HG03097 (cell line): ENCODE results near the gene AKAP13.

Source experiments
- ATAC-seq: cut with Tn5 transposase; IDR thresholded peaks from one replicate; pipeline ENCODE4 v1.9.1; 2021; ENCODE audit not compliant: unreplicated experiment, low FRiP score

AKAP13 gene

DNA sequence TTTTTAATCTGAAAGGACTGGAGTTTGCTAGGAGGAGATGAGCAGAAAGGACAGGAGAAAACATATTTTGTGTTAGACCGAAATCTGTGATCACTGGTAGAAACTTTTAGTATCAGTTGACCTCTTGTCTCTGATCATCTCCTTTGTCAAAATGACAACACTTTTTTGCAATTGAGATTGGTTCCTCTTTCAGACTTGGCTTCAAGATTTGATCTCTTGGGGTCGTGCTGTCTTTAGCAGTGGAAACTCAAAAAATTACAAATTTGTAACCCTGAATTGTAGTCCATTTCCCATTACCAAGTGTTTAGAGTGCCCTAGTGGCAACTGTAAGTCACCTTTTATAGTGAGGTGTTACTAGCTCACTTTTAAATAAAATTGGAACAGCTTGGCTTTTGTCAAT is 306.9 kb downstream of the AKAP13 start:
- no peak for ATAC-seq

DNA sequence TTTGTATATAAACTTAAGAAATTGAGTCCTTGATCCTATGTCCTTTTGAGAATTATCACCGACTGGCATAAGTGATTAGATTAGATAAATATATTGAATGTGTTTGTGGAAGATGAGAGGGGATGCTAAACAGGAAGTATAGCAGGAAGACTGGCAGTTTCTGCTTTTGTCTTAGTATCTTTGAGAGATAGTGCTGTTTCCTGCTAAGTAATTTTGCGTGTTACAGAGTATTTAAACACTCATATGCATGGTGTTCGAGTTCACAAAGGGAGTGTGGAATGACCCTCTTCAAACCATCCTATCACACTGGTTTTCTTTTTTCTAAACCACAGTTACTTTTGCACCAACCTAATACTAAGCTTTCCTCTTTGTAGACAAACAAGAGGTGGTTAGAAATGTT is 308.3 kb downstream of the AKAP13 start:
- no peak for ATAC-seq

DNA sequence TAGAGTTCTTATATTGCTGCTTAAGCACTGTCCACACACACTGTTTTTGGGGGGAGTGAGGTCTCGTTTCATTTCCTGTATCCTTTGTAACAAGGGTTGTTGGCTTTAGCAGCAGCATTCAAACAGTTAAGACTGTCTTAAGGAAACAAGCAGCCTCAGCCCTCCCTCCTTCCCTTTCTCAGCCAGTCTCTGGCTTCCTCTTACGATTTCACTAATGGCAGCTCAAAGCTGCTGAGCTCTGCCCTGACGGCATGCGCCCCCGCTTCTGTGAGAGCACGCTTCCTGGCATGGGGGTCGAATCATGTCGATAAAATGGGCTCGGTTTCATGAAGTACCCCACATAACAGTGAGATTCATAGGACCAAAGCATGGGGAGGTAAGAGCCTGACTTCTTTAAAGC is 309.3 kb downstream of the AKAP13 start:
- ATAC-seq: peak; percentile 19

DNA sequence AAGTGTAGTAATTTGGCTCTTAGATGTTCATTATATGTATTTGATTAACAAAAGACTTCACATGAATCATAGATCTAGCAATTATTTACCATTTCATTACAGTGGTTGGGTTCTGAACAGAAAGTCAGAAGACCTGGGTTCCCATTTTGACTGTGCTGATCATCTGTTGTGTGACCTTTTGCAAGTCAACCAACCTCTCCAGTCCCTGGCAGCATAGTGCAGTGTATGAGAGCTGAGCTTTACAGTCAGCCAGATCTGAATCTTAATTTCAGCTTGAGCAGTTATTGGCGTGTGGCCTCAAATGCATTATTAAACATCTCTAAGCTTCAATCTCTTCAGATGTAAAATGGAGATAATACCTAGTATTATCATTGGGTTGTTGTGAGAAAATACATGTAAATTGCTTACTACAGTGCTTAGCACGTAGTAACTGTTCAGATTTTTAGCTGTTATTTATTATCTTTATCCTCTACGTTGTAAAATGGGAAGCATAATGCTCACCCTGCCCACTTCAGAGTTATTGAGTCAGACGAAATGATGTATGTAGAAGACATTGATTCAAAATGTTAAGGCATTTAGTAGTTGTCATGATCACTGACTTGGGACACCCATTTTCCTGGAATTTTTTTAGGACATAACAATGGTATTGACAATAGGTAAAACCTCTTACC is 310.3 kb downstream of the AKAP13 start:
- peak; percentile 41 for ATAC-seq

DNA sequence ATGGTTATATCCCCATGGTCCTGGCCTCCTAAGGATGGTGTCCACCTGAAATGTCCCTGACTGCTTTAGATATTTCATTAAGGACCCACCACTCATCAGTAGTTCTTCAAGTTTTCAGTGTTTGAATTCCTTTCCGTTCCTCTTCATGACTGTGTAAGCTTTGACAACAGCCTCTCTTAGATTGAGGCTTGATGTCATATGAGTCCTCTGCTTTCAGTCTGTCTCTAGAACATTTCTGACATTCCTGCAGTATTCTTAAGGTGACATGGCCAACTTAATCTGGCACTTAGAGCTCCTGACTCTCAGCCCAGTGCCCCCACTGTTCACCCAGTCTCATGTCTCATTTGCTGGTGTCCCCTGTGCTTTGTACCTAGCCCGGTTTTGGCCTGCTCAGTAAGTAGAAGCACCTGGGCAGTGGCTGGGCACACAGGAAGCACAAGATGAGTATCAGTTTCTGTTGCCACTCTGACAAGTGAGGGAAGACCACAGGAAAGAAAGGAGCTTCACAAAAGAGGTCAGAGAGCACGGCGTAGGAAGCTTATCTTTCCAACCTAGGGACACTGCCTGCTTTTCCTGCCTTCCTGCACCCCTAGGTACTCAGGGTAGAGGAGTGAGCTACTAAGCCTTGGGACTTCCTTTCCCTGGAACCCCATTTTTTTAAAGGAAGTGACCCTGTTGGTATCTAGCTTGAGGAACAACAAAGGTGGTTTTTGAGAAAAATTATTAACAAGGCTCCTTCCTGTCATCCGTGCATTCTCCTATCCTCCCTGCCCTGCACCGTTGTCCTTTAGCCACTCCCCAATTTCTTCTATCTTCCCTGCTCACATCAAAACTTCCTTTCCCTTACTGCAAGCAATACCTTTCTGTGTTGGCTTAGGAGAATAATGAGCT is 311.2 kb downstream of the AKAP13 start:
- peak; percentile 52 for ATAC-seq

DNA sequence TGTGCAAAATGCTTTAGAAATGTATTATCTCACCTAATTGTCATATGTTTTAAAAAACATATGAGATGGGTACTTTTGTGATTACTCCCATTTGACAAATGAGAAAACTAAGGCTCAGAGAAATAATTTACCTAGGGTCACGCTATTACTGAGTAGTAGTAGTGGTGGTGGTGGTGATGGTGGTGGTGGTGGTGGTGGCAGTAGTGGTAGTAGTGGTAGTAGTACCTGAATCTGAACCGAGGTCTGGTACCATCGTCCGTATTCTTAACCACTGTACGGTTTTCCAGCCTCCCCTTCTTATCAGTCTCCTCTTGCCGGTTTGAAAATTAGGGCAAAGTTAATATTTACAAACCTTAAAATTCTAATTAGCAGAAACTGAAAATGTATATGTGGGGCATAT is 311.9 kb downstream of the AKAP13 start:
- no peak for ATAC-seq

DNA sequence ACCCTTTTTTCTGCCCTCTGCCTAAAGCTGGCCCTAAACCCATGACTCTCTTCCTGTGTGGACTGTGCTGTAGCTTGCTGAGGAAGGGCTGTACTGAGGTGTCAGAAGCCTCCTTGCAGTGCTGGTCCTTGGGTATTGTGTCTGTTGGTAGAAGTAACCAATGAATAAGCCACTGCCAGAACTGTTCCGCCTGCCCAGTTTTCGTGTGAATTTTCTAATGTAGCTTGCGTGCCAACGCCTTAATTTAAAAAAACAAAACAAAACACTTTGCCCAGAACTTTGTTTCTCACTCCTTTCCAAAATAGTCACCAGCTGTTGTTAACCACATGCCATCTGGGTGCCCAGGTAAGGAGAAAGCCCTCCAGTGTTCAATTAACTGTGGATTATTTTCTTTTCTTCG is 312.5 kb downstream of the AKAP13 start:
- peak; percentile 41 for ATAC-seq

DNA sequence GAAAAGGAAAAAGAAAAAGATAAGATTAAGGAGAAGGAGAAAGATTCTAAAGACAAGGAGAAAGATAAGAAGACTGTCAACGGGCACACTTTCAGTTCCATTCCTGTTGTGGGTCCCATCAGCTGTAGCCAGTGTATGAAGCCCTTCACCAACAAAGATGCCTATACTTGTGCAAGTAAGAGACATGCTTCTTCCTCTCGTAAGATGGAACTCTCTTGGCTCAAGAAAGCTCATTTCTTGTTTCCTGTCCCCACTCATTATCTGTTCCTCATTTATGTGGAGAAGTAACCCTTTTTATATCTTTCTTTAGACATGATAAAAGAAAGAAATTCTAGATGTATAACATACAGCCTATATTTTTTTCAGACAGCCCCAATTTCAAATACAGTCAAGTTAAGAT is 312.9 kb downstream of the AKAP13 start:
- peak; percentile 9 for ATAC-seq

DNA sequence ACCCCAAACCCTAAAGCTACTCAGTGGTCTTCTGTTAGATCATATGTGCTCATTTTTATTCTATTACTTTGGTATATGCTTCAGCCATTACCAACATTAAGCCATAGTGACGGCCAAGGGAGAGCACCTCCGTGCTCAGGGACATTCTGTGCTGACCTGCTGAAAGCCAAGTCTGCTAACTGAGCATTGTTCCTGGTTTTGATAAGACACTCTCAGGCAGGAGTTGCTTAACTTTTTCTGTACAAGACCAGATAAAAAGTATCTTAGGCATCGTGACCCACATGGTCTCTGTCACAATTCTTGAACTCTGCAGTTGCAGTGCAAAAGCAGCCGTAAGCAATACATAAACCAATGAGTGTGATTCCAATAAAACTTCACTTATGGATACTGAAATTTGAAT is 313.7 kb downstream of the AKAP13 start:
- ATAC-seq: no peak

DNA sequence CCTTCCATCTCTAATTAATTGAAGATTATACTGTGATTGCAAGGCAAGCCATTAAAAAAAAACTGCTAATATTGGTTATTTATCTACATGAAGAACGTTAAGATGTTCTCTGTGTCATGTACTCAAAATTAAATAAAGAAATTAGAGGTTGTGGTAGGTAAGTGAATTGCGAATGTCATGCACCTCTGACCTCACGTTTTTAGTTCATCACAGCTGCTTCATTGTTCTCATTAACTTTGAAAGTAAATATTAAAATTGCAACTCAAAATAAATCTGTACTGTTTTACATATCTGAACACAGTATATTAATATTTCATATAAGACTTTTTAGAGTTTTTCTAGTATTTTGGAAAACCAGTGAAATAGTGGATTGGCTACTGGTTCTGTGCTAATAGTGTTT is 320.4 kb downstream of the AKAP13 start:
- ATAC-seq: no peak

DNA sequence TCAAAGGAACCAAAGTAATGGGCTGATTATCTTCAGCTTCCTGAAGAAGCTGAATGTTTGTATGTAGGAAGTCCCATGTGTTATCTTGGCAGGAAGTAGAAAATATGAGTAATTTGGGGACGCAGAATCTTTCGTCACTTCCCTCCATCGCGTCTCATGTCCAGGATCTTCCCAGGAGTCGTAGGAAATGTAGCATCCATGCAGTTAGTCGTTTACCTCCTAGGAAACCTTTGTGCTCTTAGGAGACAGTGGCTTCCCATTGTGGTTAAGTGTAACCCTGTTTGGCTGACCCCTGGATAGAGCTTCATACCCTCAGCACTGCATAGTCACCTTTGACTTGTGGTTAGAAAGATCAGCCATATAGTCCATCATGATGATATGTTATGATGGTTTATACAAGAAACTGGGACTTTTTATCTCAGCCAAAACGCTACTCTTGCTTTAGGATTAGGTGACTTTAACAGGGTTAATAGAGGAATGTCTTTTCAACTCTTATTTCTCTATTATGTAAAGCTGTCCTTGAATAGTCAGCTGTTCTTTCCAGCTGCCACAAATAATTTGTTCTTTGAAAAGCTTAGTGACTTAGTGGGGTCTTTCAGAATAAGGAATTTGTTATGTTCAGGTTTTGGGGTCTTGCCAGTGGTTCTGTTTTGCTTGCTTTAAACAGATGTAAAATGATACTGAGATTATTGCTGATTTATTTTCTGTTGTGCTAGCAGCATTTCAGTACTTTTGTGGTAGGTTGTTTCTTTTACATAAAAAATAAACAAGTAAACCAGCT is 322.1 kb downstream of the AKAP13 start:
- ATAC-seq: no peak

DNA sequence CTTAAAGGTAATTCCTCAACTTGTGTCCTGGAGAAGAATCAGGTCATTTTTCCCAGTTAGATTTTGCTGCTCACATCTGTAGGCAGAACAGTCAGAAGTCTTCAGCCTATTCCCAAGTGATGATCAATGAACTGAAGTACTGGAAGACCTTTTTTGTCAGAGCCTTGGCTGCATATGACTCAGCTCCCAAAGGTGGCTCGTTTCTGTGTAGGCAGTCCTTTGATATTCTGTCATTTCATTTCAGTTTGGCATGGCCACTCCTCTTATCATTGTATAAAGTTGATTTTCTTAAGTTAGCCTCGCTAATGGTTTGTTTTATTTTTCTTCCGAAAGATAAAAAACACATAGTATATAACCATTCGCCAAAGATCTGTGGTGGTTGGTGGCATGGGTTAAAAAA is 323.7 kb downstream of the AKAP13 start:
- ATAC-seq: no peak

DNA sequence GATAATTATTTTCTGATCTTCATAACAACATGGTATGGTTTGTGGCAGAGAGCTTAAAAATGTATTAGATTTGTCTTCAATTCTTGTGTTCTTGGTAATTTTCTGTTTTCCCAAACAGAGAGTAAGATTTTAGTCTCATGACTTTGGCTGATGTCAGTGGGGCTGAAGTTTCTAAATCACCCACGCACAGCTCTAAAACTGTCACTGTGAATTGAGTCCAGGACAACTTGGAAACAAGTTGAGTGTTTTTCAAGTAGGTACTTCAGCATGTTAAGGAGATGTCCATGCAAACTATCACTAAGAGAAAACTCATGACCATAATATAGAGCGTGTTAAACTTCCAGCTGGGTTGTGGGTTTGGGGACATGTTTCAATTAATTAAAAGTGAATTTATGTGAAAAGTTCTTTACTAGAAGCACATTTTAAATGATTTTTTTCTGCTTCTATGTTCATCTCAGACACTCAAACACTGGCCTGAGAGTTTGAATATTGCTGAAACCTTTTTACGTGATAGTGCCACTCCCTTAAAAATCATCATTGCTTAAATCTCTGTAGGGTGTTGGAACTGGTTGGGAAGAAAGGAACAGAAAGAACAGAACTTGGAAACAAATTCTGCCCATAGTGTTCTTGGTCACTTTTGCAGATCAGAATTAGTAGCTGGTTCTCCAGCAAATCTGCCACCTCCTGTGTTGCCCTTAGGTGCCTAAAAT is 324.5 kb downstream of the AKAP13 start:
- no peak for ATAC-seq

DNA sequence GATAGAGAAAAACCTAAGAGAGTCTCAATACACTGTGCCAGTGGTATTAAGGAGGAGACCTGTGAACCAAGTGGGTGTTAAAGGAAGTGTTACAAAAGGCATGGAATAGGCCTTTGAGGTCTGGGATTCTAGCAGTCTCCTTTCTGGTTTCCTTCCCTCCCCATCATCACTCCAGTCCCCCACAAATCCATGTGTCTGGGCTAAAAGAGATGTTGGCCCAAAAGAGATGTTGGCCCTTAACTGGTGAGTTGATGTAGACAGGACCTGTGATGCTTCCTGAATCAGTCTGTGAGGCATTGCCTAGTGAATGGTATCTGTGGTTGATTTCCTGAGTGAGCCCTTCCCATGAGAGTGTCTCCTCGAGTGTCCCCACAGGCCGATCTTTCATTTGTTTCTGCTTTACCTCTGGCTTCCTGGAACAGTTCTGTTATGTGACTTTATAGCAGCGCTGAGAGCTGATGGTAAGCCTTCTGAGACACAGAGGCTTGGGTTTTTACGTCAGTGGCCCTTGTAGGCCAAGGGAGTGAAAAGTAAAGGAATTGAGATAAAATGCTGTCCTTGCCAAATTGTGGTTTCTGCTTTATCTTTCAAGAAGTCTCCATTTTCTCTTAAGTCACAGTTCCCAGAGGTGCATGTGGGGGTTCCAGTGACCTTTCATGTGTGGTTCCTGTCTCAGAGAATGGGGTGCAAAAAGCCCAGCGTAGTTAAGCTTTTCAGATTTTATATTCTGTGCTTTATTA is 326.5 kb downstream of the AKAP13 start:
- peak; percentile 41 for ATAC-seq

DNA sequence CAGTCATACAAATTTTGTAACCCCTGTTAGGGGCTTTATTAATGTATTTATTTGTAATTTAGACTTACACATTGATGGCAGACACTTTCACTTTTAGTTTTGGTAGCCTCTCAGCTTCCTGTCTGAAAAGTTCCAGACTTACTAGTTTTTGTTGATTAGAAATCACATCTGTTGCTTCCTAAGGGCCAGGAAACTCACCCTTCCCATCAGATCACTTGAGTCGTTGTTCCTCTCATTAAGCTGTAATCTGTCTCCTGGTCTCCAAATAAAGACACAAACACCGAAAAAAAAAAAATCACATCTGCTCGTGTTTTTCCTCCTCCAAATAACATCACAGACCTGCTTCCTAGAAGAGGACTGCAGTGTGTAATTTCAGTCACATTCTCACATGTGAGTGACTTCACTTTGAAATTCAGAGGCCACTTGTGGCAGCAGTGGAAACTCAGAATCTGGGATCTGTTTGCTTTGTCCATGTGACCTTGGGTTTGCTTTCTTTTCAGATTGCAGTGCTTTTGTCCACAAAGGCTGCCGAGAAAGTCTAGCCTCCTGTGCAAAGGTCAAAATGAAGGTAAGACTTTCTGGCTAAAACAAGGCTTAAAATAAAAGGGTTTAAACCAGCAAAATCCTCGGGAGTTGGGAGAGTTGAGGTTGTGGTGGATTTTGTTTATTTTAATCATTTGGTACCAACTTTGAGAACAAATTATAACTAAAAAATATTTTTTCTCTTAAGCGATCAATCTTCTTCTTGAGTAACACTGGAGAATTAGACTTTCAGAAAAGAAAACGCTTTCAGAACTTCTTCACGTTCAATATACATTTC is 327.3 kb downstream of the AKAP13 start:
- peak; percentile 24 for ATAC-seq

DNA sequence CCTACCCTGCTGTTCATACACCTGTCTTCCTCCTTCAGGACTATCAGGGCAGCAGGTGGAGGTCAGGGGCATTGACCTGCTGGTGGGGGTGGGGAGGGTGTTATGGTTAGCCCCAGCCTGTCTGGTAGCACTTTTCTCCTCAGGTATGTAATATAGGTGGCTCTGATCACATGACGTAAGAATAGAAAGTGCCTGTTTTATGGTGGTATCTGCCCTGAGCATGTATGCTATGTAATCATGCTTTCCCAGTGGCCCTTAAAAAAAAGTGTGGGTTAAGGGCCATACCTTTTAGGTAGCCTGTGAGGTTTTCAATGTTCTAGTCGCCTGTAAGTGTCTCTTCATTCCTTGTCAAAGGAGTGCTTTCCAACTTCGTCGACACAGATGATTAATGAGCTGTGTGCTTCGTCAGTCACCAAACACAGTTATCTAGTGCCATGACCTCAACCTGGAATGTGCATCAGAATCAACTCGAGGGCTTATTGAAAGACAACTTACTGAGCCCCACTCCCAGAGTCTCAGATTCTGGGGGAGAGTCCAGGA is 328.1 kb downstream of the AKAP13 start:
- ATAC-seq: no peak

DNA sequence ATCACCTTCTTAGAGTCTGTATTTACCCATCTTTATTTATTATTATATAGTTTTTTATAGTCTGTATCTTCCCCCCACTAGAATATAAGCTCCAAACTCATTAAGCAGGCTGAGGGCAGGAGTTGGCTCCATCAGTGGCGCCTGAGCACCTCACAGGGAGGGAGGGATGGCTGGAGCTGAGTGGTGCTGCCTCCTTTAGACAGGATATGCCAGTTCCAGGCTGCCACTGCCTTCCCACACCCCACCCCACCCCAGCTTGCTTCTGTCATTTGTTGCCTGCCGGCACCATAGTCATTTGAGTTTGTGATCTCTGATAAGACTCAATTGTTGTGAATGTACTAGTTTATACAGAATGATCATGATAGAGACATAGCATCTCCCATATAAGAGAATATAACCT is 328.8 kb downstream of the AKAP13 start:
- no peak for ATAC-seq

DNA sequence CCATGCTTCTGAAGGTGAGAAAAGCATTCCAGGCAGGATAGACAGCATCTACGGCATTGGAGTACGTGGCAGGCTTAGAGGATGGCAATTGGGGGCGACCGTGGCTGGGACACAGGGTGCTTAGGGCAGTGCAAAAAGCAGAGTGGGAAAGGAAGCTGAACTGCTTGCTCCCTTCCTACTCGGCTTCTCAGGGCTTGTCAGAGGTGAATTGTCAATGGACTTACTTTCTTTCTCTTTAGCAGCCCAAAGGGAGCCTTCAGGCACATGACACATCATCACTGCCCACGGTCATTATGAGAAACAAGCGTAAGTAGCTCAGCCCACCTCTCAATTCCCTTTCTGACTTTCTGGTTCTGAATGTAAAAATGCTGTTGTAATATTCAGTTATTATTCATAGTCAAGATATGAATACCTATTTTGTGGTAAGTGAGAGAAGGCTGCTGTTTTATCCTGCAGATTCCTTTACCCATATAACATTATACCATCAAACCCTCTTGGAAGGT is 330.0 kb downstream of the AKAP13 start:
- ATAC-seq: peak; percentile 37
